HEK293 (cell line): ENCODE data around the gene RPL22.

Source experiments
- CTCF ChIA-PET: fragments of 350-600 bp; formaldehyde crosslinking; extraction: SDS; loops from one replicate; lab custom pipeline; 2021; ENCODE audit warnings: antibody characterized with exemption; lab: Yijun Ruan, JAX
- POLR2A ChIA-PET: fragments of 300-600 bp; formaldehyde crosslinking; extraction: SDS; loops from one replicate; lab custom pipeline; 2020; ENCODE audit warnings: antibody characterized with exemption, inconsistent platforms; lab: Yijun Ruan, JAX
- H3K27ac ChIP-seq: fragments of 200-500 bp; sonication (Bioruptor generic); 2 replicates; pipeline ENCODE4 v1.5.1; 2014; ENCODE audit warnings: low read depth, low read length, control low read depth, inconsistent platforms; ENCODE audit errors: extremely low read depth
- H3K36me3 ChIP-seq, 2 experiments: fragments of 200-500 bp in 1 of 2; sonication (Bioruptor generic) in 1 of 2; 1 replicate in 1 of 2; 2 replicates in 1 of 2; pipeline ENCODE4 v1.5.1; 2014 to 2017; ENCODE audit warnings: inconsistent platforms in 2 of 2, low read length in 2 of 2; ENCODE audit not compliant: control insufficient read depth in 2 of 2, insufficient read depth in 1 of 2
- H3K4me1 ChIP-seq: fragments of 200-500 bp; sonication (Bioruptor generic); 2 replicates; pipeline ENCODE4 v1.5.1; 2014; ENCODE audit warnings: mild to moderate bottlenecking, low read length, inconsistent platforms; ENCODE audit not compliant: control insufficient read depth, insufficient read depth
- H3K4me3 ChIP-seq: 2 replicates; pipeline ENCODE4 v1.5.1; 2011; ENCODE audit warnings: low read depth, mild to moderate bottlenecking, control low read depth, low read length, moderate library complexity
- H3K9me3 ChIP-seq: fragments of 200-500 bp; sonication (Bioruptor generic); 2 replicates; pipeline ENCODE4 v1.5.1; 2014; ENCODE audit warnings: low read depth, low read length, inconsistent platforms; ENCODE audit not compliant: control insufficient read depth, insufficient read depth
- BCL6B ChIP-seq: fragments of 450-650 bp; formaldehyde crosslinking; IDR thresholded peaks from 2 replicates; pipeline ENCODE4 v1.5.1; 2017; ENCODE audit warnings: missing biosample characterization, missing genetic modification characterization
- EGR2 ChIP-seq: fragments of 450-650 bp; formaldehyde crosslinking; IDR thresholded peaks from 2 replicates; pipeline ENCODE4 v1.5.1; 2016; ENCODE audit warnings: low read depth, missing biosample characterization, missing genetic modification characterization
- HIC1 ChIP-seq: fragments of 450-650 bp; formaldehyde crosslinking; IDR thresholded peaks from 2 replicates; pipeline ENCODE4 v1.5.1; 2016; ENCODE audit warnings: missing biosample characterization, missing genetic modification characterization
- PRDM2 ChIP-seq: fragments of 450-650 bp; formaldehyde crosslinking; IDR thresholded peaks from 2 replicates; pipeline ENCODE4 v1.5.1; 2016; ENCODE audit warnings: missing biosample characterization, missing genetic modification characterization, borderline replicate concordance
- REST ChIP-seq: fragments of 450-650 bp; formaldehyde crosslinking; IDR thresholded peaks from 2 replicates; pipeline ENCODE4 v1.5.1; 2016; ENCODE audit warnings: missing biosample characterization, missing genetic modification characterization
- WT1 ChIP-seq: fragments of 450-650 bp; formaldehyde crosslinking; IDR thresholded peaks from 2 replicates; pipeline ENCODE4 v1.5.1; 2016; ENCODE audit warnings: missing biosample characterization, missing genetic modification characterization
- ZBTB10 ChIP-seq: fragments of 450-650 bp; formaldehyde crosslinking; IDR thresholded peaks from 2 replicates; pipeline ENCODE4 v1.5.1; 2016; ENCODE audit warnings: missing biosample characterization, missing genetic modification characterization
- ZNF112 ChIP-seq: fragments of 450-650 bp; formaldehyde crosslinking; IDR thresholded peaks from 2 replicates; pipeline ENCODE4 v1.5.0; 2017; ENCODE audit warnings: missing biosample characterization, missing genetic modification characterization
- ZNF121 ChIP-seq: fragments of 450-650 bp; formaldehyde crosslinking; IDR thresholded peaks from 2 replicates; pipeline ENCODE4 v1.5.1; 2016; ENCODE audit warnings: missing biosample characterization, missing genetic modification characterization
- ZNF280C ChIP-seq: fragments of 450-650 bp; formaldehyde crosslinking; IDR thresholded peaks from 2 replicates; pipeline ENCODE4 v1.5.1; 2016; ENCODE audit warnings: missing biosample characterization, missing genetic modification characterization
- ZNF366 ChIP-seq: fragments of 450-650 bp; formaldehyde crosslinking; conservative IDR thresholded peaks from 2 replicates; pipeline ENCODE4 v1.5.1; 2016; ENCODE audit warnings: missing biosample characterization, missing genetic modification characterization
- ZNF624 ChIP-seq: fragments of 450-650 bp; formaldehyde crosslinking; IDR thresholded peaks from 2 replicates; pipeline ENCODE4 v1.5.1; 2017; ENCODE audit warnings: missing biosample characterization, missing genetic modification characterization
- ZNF629 ChIP-seq: fragments of 450-650 bp; formaldehyde crosslinking; IDR thresholded peaks from 2 replicates; pipeline ENCODE4 v1.5.1; 2017; ENCODE audit warnings: missing biosample characterization, missing genetic modification characterization
- ZNF707 ChIP-seq: fragments of 450-650 bp; formaldehyde crosslinking; IDR thresholded peaks from 2 replicates; pipeline ENCODE4 v1.5.1; 2016; ENCODE audit warnings: missing biosample characterization, missing genetic modification characterization
- ZXDB ChIP-seq: fragments of 450-650 bp; formaldehyde crosslinking; IDR thresholded peaks from 2 replicates; pipeline ENCODE4 v1.5.1; 2016; ENCODE audit warnings: missing biosample characterization, missing genetic modification characterization

The RPL22 gene

GRCh38 chr1:6237093-6237492 is 37.7 kb upstream of the RPL22 start:
- POLR2A ChIA-PET, result interaction anchor here (0.5 to 0.6 kb wide), 2 partner anchors 164 to 173 kb away, joined by 3 to 4 read pairs; no protein-coding TSS in a partner anchor
- Histone ChIP-seq H3K4me3 (no peak overlapping the region), H3K36me3 (peaks cover 13 to 26% of the 10 kb centered on the region in 2 experiments), H3K4me1 (no peaks in the 10 kb centered on the region; the same call in 1 of the 2 replicates), H3K9me3 (no peaks in the 10 kb centered on the region), H3K27ac (no peak overlapping the region)
- CTCF ChIA-PET, result interaction anchor here (0.5 to 2.8 kb wide), 9 partner anchors 10 to 1320 kb away, joined by 3 to 14 read pairs (median 3); no protein-coding TSS in a partner anchor
- no peak for TF ChIP-seq REST
- peak; percentile 89 for TF ChIP-seq ZNF121 (tag by site-specific recombination)
- TF ChIP-seq WT1, result no peak
- TF ChIP-seq HIC1 (tag by site-specific recombination), result no peak

GRCh38 chr1:6235296-6235677 is 35.9 kb upstream of the RPL22 start:
- no peaks in the 10 kb centered on the region for H3K9me3 ChIP-seq
- CTCF ChIA-PET, result interaction anchor here (0.7 to 1.2 kb wide), 3 partner anchors 31 to 203 kb away, joined by 3 to 4 read pairs (median 4); no protein-coding TSS in a partner anchor
- peak overlapping the region; percentile 92 for H3K4me3 ChIP-seq
- peak overlapping the region; percentile 89; the same call in 1 of the 2 replicates for H3K27ac ChIP-seq
- H3K4me1 ChIP-seq, result no peaks in the 10 kb centered on the region
- H3K36me3 ChIP-seq, result peaks cover 30 to 43% of the 10 kb centered on the region in 2 experiments
- POLR2A ChIA-PET, result interaction anchor here (0.6 to 2.4 kb wide), 11 partner anchors 8 to 225 kb away, joined by 3 to 14 read pairs (median 3); partner anchors contain the start of gene RNF207
- peak; percentile 68; the same call in 1 of the 2 replicates for TF ChIP-seq EGR2
- TF ChIP-seq ZNF280C (tag by site-specific recombination), result no peak
- no peak for TF ChIP-seq ZBTB10 (tag by site-specific recombination)
- 0 out of 2 replicates have a peak, but pooled peaks have one; percentile 33 for TF ChIP-seq ZXDB (tag by site-specific recombination)
- TF ChIP-seq PRDM2, result no peak
- TF ChIP-seq ZNF624 (tag by site-specific recombination), result no peak
- TF ChIP-seq ZNF629 (tag by site-specific recombination), result peak; percentile 41
- no peak for TF ChIP-seq ZNF366
- no peak for TF ChIP-seq ZNF707 (tag by site-specific recombination)
- no peak for TF ChIP-seq BCL6B (tag by site-specific recombination)
- TF ChIP-seq ZNF112 (tag by site-specific recombination), result no peak
